GM19455 (cell line): Measurements from ENCODE around the gene NECAB3.
A peak's percentile ranks its signal among the peaks of the same experiment; 100 is the strongest.
"Not testable (repeated sequence)": the region's sequence is repeated elsewhere in the genome, so short reads cannot be mapped to it uniquely, and the experiment has no call there.

Experiments used
- ATAC-seq: cut with Tn5 transposase; IDR thresholded peaks from one replicate; pipeline ENCODE4 v1.9.1; 2021; ENCODE audit not compliant: unreplicated experiment

NECAB3 gene, protein sequence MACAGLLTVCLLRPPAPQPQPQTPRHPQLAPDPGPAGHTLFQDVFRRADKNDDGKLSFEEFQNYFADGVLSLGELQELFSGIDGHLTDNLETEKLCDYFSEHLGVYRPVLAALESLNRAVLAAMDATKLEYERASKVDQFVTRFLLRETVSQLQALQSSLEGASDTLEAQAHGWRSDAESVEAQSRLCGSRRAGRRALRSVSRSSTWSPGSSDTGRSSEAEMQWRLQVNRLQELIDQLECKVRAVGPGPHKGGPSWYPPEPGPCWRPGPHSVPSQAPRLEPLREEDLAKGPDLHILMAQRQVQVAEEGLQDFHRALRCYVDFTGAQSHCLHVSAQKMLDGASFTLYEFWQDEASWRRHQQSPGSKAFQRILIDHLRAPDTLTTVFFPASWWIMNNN

DNA sequence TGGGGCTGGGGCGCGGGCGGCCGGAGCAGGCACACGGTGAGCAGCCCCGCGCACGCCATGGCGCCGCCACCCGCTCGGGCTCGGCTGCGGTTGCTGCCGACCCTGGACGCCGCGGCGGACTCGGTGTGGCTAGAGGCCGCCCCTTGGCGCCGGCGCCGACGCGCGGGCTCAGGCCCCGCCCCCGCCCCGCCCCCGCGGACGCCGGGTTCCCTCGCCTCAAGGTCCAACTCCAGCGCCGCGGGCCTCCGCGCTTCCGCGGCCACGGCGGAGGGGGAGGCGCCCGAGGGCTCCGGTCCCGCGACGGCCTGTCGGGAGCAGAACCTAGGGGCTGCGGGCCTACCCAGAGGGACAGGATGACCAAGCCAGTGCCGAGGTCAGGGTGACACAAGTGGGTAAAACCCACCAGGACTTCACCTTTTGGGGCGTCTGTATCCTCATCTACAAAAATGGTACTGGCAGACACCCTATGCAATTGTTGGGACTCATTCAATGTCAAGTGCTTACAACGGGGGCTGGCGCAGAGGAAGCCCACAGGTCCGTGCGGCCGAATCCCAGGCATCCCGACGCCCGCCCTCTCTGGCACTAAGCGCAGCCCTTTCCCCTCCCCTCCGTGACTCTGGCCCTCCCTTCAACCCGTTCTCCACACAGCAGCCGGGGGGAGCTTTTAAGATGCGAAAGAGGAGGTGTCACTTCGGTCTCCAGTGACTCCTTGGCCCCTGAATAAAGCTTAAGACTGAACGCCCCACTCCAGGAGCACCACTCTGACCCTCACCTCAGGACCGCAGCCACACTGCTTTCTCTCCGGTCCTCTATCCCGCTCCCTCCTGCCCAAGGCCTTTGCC, at the start of gene NECAB3:
NECAB3 (minus strand) TSS at position 135 of the 842 bp plus-strand sequence; CDS start at position 59, 76 bp downstream.
- no peak for ATAC-seq

DNA sequence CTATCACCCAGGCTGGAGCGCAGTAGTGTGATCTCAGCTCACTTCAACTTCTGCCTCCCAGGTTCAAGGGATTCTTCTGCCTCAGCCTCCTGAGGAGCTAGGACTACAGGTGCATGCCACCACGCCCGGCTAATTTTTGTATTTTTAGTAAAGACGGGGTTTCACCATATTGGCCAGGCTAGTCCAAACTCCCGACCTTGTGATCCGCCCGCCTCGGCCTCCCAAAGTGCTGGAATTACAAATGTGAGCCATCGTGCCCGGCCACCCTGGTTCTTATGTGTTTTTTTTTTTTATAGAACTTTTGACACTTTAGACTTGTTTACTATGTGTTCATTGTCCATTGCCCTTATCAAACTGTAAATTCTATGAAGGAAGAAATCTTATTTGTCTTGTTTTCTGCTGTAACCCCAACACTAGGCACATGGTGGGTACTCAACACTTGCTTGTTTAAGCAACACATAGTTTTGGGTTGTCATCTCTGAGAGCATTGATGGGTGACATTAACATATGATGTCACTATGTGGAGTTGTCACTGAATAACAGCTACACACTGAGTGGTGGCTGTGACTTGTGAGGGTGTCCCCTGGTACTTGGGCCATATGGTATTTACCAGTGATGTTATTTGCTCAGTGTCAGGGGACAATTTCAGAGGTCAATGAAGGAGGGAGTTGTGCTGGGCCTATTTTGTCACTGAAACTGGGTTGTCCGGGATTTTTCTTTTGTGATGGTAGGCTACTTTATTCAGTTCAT, 47.3 kb upstream of the NECAB3 start:
- no peak for ATAC-seq

DNA sequence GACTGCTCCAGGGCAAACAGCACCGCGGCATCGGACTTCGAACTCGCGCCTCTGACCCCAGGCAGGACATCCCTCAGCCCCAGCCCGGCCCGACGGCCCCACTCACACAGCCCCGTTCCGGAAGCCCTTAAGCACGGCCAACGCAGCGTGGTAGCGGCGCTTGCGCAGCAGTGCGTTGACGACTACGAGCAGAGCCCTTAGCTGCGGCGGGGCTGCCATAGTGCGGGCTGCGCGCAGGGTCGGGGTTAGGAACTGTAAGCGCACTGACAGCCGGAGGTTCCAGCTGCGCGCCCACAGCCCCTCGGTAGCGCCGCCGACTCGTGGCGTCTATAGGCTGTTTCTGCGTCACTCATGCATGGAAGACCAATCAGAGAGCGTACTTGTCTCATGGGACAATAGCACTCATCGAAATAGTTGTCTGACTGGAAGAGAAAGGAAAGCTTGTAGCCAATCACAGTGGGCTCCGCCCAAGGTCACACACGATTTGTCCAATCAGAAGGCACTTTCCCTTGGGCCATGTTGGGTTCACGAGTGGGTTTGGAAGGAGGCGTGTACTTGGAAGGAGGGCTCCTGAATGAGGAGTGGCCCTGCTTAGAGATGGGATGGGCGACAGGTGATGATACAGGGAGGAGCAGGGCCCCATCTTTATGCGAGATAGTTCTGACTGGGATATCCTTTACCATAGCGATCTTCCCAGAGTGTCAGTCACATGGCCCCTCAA, 45.9 kb upstream of the NECAB3 start, which contains the start of gene PXMP4:
PXMP4 (minus strand) TSS at position 322 of the 721 bp plus-strand sequence; CDS start at position 219, 103 bp downstream.
- peak; percentile 95 for ATAC-seq

DNA sequence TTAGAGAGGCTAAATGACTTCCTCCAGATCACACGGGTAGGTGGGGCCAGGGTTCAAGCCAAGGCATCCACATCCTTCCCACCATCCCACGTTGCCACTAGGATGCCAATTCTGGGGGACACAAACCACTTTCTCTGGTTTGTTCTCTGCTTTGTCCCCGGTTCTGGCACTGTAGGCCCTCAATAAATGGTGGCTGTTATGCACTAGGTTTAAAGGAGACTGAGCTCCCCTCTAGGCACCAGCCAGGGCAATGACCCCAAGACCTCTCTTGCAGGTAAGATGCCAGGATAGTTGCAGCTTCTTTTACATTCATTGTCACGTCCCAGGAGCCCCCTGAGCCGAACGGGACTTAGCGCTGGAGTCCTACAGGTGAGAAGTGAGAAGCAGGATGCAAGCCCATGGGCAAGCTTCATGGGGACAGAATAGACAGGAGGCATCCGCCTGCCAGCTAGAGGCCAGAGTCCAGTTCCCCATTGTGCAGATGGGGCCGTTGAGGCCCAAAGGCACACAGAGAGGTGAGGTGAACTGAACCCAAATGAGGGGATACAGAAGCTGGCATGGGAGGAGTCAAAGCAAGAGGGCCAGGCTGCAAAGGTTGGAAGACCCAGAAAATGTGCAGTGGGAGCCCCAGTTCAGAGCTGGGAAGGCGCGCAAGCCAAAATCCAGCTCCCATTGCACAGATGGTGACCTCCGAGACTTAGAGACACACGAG, 45.2 kb upstream of the NECAB3 start:
- ATAC-seq: peak; percentile 3

DNA sequence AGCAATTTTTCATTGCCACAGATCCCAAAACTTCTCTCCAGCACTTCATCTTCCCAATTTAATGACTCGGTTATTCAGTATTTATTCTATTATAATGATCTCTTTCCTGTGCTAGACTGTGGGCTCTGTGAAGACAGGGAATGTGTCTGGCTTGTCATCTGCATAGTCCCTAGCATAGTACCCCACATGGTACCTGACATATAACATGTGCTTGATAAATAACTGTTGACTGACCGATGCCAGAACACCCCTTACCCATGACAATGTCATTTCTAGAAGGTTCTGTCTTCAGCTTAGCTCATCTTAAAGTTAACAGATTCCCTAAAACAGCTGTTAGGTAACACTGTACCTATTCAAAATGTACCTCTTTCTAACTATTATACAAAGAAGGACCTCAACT, 42.3 kb upstream of the NECAB3 start:
- no peak for ATAC-seq

DNA sequence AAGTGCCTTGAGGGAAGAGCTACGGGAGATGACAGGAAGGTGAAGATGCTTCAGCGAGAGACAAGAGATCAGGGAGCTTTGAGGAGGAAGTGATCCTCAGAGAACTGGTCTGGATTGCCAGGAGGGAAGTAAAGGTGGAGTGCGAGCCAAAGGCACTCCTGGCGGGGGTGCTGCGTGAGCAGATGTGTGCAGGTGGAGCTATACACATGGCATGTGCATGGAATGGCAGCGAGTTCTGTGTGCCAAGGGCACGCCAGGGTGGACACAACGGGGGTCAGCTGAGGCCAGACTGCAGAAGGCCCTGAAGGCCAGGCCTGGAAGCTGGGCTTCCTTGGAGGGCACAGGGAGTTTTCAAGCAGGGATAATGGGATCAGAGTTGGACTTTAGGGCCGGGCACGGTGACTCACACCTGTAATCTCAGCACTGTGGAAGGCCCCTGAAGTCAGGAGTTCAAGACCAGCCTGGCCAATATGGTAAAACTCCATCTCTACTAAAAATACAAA, 39.7 kb upstream of the NECAB3 start:
- ATAC-seq: no peak

DNA sequence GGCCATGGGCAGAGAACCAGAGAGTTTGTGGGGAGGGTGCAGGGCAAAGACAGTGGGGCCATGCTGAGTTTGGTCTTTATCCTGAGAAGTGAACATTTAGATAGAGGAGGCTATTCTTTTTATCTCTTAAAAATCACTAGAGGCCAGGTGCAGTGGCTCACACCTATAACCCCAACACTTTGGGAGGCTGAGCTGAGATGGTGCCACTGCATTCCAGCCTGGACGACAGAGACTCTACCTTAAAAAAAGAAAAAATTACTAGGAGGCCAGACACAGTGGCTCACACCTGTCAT, 37.2 kb upstream of the NECAB3 start:
- no peak for ATAC-seq

DNA sequence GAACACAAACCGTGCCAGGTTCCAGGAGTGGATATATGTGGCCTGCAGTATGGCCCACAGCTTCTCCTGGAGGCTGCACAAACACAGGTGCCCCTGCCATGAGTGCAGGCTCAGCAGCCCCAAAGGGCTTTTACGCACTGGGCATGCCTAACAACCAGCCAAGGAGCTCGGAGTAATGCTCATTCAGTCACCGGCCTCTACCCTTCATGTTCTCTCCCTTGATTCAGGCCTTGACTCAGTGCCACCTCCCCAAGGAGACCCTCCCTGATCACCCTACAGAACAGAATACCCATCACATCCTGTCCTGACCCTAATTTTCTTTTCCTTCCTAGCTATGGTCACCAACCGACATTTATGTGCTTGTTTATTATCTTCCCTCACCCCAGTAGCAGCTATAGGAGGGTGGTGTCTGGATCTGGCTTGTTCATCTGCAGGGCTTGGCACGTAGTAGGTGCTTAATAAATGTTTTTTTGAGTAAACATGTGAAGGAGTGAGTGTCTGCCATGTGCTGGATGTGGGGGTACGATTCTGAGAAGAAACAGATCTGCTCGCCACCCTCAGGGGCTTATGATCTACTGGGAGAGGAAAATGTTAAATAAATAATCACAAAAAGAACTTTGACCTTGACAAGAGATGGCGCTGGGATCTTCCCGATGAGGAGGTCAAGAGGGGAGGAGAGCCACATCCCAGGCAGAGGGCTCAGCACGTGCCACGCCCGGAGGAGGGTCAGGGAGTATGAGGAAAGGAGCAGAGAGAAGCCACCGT, 36.6 kb upstream of the NECAB3 start:
- no peak for ATAC-seq

DNA sequence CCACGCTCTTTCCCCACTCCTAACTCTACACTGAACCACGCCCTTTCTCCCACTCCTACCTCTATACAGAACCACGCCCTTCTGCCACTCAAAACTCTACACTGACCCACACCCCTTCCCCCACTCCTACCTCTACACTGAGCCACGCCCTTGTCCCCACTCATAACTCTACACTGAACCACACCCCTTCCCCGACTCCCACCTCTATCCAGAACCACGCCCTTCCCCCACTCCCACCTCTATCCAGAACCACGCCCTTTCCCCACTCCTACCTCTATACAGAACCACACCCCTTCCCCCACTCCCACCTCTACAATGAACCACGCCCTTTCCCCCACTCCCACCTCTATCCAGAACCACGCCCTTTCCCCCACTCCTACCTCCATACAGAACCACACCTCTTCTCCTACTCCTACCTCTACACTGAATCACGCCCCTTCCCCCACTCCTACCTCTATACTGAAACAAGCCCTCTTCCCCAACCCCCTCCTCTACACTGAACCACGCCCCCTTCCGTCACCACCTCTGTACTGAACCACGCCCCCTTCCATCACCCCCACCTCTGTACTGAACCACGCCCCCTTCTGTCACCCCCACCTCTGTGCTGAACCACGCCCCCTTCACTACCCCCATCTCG, 35.8 kb upstream of the NECAB3 start:
- no peak for ATAC-seq

DNA sequence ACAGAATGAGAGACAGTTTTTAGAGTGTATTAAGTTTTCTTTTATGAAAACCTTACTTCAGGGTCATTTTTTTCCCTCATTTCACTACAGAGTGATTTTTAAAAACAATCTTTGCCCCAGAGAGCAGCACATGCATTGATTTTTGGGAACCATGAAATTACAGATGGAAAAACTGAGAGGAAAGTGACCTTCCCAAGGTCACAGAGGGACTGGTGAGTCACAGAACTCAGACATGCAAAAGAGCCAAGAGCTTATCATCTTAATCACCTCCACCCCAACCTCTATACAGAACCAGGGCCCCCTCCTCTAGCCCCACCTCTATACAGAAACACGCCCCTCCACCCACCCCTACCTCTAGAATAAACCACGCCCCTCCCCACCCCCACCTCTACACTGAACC, 35.2 kb upstream of the NECAB3 start:
- no peak for ATAC-seq

DNA sequence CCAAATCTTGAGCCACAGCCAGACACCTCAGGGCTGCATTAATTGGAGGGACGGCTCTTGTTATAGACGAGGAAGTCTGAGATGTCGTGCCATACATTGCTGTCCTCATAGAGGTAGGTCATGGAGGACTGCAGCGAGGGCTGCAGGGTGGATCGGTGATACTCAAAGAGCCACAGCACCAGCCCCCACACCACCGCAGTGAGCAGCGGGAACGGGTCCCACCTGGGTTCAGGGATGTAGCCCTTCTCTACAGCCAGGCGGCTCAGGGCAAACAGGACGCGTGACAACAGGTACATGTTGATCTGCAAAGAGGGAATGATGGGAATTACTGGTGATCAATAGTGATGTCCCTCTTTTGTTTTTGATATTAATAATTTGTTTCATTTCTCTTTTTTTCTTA, 33.4 kb upstream of the NECAB3 start:
- no peak for ATAC-seq

DNA sequence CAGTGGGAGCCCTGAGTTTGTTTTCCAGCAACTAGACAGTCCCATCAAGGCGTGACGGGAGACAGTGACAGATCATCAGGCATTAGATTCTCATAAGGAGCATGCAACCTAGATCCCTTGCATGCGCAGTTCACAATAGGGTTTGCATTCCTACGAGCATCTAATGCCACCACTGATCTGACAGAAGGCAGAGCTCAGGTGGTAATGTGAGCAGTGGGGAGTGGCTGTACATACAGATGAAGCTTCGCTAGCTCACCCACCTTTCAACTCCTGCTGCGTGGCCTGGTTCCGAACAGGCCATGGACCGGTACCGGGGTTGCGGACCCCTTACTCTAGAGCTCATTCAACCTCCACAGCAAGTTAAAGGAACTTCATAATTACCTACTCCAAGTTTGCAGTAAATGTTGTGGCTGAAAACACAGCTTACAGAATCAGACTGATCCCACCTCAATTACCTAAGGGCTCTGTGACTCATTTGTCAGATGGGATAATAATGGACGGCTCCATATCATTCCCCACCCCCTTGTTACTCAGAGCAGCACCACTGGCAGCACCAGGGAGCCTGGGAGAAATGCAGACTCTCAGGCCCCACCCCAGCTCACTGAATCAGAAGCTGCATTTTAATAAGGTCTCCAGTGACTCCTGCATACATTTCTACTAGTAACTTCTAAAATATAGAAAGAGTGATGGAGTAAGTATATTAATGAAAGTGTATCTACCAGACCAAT, 30.1 kb upstream of the NECAB3 start:
- no peak for ATAC-seq

DNA sequence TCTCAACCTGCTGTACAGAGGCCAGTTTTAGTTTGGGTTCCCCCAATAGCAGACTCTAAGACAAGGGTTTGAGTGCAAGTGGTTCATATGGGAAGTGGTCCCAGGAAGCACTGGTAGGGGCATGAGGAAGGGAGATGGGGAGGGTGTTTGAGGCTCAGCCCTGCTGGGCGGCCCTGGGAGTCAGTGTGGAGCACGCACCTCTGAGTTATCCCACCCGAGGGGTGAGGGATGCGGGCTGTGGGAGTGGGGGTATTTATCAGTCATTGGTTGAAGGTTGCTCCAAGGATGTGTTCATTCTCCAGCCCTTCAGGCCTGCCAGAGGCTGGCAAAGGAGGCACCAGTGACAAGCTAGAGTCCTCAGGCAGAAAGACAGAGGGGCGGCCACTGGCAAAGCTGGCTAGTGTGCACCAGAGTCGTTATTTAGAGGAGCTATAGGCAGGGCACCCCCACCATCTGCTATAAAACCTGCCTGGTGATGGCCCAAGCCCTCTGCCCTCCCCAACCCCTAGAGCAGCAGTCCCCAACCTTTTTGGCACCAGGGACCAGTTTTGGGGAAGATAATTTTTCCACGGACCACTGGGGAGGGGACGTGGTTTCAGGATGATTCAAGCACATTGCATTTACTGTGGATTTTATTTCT, 29.4 kb upstream of the NECAB3 start:
- no peak for ATAC-seq

DNA sequence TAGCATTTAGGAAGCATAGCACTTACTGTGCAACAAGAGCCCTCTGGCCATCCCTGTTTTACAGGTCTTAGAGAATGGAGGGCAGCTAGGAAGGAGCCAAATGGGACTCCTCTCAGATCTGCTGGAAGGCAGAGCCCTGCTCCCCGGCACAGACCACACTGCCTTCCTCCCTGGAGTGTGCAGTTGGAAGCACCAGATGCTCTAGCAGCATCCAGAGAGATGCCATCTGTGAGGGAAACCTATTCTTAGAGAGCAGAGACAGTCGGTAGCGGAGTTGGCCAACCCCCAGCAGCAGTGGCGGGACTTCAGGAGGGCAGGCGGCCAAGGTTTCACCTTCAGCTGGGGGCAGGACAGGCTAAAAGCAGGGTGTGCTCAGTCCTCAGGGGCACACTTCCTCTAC, 28.6 kb upstream of the NECAB3 start:
- ATAC-seq: no peak

DNA sequence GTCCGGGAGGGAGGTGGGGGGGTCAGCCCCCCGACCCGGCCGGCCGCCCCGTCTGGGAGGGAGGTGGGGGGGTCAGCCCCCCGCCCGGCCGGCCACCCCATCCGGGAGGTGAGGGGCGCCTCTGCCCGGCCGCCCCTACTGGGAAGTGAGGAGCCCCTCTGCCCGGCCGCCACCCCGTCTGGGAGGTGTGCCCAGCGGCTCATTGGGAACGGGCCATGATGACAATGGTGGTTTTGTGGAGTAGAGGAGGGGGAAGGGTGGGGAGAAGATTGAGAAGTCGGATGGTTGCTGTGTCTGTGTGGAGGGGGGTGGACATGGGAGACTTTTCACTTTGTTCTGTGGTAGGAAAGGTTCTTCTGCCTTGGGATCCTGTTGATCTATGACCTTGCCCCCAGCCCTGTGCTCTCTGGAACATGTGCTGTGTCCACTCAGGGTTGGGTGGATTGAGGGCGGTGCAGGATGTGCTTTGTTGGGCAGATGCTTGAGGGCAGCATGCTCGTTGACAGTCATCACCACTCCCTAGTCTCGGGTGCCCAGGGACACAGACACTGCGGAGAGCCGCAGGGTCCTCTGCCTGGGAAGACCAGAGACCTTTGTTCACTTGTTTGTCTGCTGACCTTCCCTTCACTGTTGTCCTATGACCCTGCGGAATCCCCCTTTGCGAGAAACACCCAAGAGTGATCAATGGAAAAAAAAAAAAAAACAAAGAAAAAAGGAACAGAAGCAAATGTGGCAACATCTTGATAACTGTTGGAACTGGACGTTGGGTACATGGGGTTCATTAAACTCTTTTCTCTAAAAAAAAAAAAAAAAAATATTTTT, 27.6 kb upstream of the NECAB3 start:
- ATAC-seq: no peak

DNA sequence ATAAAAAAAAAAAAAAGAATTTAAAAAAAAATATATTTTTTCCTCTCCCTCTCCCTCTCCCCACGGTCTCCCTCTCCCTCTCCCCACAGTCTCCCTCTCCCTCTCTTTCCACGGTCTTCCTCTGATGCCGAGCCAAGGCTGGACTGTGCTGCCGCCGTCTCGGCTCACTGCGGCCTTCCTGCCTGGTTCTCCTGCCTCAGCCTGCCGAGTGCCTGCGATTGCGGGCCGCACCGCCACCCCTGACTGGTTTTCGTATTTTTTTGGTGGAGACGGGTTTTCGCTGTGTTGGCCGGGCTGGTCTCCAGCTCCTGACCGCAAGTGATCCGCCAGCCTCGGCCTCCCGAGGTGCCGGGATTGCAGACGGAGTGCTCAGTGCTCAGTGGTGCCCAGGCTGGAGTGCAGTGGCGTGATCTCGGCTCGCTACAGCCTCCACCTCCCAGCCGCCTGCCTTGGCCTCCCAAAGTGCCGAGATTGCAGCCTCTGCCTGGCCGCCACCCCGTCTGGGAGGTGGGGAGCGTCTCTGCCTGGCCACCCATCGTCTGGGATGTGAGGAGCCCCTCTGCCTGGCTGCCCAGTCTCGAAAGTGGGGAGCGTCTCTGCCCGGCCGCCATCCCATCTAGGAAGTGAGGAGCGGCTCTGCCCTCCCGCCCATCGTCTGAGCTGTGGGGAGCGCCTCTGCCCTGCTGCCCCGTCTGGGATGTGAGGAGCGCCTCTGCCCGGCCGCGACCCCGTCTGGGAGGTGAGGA, 26.6 kb upstream of the NECAB3 start:
- ATAC-seq: not testable (repeated sequence)
